Adrenal gland (tissue), 12 donors: ENCODE results near the gene BRAF. TPM values are rescaled to one million over a fixed set of nuclear protein-coding genes. Genes with fewer than 3 reads are reported as not detected.
"Not testable (repeated sequence)": the region's sequence is repeated elsewhere in the genome, so short reads cannot be mapped to it uniquely, and the experiment has no call there.

Experiments
- DNase-seq, 7 donors: peaks; one replicate each; pipeline ENCODE4 v3.0.0-alpha.2; 2019 to 2020
- H3K27ac ChIP-seq, 5 donors: fragments of 200-600 bp; sonication (generic) in 4 of 5; 1 replicate in 3 of 5; 2 replicates in 2 of 5; pipeline versions ENCODE4 v1.5.1 to v1.8.0; 2016 to 2020; ENCODE audit warnings: mild to moderate bottlenecking in 1 of 5
- H3K27me3 ChIP-seq: fragments of 200-600 bp; 2 replicates; pipeline ENCODE4 v1.8.0; 2021
- H3K36me3 ChIP-seq, 2 donors: fragments of 200-600 bp; replicated peaks in 1 of 2; 1 replicate in 1 of 2; 2 replicates in 1 of 2; pipeline versions ENCODE4 v1.5.1 to v1.8.0; 2018 to 2022
- H3K4me1 ChIP-seq, 2 donors: fragments of 200-600 bp; replicated peaks in 1 of 2; 1 replicate in 1 of 2; 2 replicates in 1 of 2; pipeline versions ENCODE4 v1.5.1 to v1.8.0; 2018 to 2021
- H3K4me3 ChIP-seq, 4 donors: fragments of 200-600 bp; sonication (generic) in 3 of 4; one replicate each; pipeline ENCODE4 v1.5.1; 2016 to 2018
- H3K9me3 ChIP-seq, 3 donors: fragments of 200-600 bp; sonication (generic) in 1 of 3; replicated peaks in 1 of 3; 1 replicate in 2 of 3; 2 replicates in 1 of 3; pipeline versions ENCODE4 v1.5.1 to v1.8.0; 2016 to 2021
- POLR2A ChIP-seq, 2 donors: fragments of 450-650 bp; IDR thresholded peaks; one replicate each; pipeline ENCODE4 v1.6.1; 2017; ENCODE audit warnings: antibody characterized with exemption in 2 of 2, mild to moderate bottlenecking in 2 of 2, moderate library complexity in 1 of 2
- whole genome bisulfite sequencing, 4 donors: extraction: QIAGEN DNeasy Blood & Tissue Kit in 2 of 4; methylation state at CpG; one replicate each; pipeline versions ENCODE4 v1.1.5 to v1.1.7; 2013 to 2017; 5-methylcytosine and 5-hydroxymethylcytosine counted together
- intact Hi-C, 2 donors: fragments of 100-400 bp; cut with DNase I; formaldehyde crosslinking; loops; one replicate each; pipeline versions ENCODE4 v1.14.1 to v1.15.0; 2022 to 2023
- polyA plus RNA-seq, 3 donors: library from polyadenylated mRNA; stranded (reverse); fragments of 200-250 nt in 2 of 3; fragments of 350-450 nt in 1 of 3; fragmentation: Illumina TruSeq in 1 of 3; extraction: RNeasy Lipid Tissue Mini Kit (QIAGEN cat#74804) in 1 of 3; gene quantifications; one replicate each; pipeline ENCODE4 v1.2.3, GENCODE V29; 2013 to 2014
- total RNA-seq, 9 donors: library from RNA; depleted of rRNA in 4 of 9; stranded (reverse); fragments of >200 nt in 4 of 9; fragments of 120-200 nt in 1 of 9; fragmentation: NEBNext Ultra II Directional in 1 of 9; extraction: Animal tissue kit (Norgen Biotek cat#: 25700) in 1 of 9; gene quantifications; one replicate each; pipeline versions ENCODE4 v1.1.0 to v1.2.4, GENCODE V29; 2013 to 2023
- TF ChIP-seq, protein P1 (sequence below), 6 experiments: fragments of 450-650 bp in 4 of 6; fragments of 200-600 bp in 2 of 6; sonication (generic) in 1 of 6; IDR thresholded peaks; 1 replicate in 5 of 6; 2 replicates in 1 of 6; pipeline versions ENCODE4 v1.5.1 to v1.8.0; 2016 to 2021; ENCODE audit warnings: antibody characterized with exemption in 6 of 6, mild to moderate bottlenecking in 2 of 6, moderate library complexity in 1 of 6
- donor health status: healthy with polysubstance abuse.
- donor health status: Bipolar disorder and iron deficiency.
- donor health status: DM: yes; HTN: yes; CAD: no.
- donor health status: DM: no; HTN: no; CAD: no.
- donor health status: DM: no; HTN: no; CAD: no.
- donor health status: DM: yes; HTN: yes; CAD: no.

BRAF gene
- total and polyA plus RNA-seq, 12 donors: 5.0 to 50.3 (median 25.5) TPM

DNA sequence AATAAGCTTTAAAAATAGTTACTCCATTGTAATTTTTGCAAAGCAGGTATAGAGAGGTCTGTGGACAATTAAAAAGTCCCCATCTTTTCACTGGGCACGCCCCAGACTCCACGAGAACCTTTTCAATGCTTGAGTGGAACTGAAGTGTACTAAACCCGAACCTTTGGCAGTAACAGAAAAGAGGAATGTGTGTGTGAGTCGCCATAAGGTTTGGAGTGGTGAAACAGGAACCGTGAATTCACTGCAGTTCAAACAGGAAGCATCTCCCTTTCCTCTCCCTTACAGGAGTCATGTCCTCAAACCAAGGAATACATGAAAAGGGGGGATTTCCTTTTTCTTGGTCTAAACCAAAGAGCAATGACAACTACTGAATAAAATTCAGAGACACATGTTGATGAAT, 205.0 kb downstream of the BRAF start:
- Histone ChIP-seq H3K4me3 (no peak overlapping the region), H3K36me3 (no peaks in the 10 kb centered on the region), H3K27ac (no peak overlapping the region), H3K9me3 (no peaks in the 10 kb centered on the region), H3K4me1 (no peaks in the 10 kb centered on the region), H3K27me3 (no peaks in the 10 kb centered on the region)
- intact Hi-C loops: no loop called here
- no peak for TF ChIP-seq POLR2A (IDR thresholded peaks at IDR 0.05)
- TF ChIP-seq, protein P1, sequence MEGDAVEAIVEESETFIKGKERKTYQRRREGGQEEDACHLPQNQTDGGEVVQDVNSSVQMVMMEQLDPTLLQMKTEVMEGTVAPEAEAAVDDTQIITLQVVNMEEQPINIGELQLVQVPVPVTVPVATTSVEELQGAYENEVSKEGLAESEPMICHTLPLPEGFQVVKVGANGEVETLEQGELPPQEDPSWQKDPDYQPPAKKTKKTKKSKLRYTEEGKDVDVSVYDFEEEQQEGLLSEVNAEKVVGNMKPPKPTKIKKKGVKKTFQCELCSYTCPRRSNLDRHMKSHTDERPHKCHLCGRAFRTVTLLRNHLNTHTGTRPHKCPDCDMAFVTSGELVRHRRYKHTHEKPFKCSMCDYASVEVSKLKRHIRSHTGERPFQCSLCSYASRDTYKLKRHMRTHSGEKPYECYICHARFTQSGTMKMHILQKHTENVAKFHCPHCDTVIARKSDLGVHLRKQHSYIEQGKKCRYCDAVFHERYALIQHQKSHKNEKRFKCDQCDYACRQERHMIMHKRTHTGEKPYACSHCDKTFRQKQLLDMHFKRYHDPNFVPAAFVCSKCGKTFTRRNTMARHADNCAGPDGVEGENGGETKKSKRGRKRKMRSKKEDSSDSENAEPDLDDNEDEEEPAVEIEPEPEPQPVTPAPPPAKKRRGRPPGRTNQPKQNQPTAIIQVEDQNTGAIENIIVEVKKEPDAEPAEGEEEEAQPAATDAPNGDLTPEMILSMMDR (IDR thresholded peaks at IDR 0.05): no peak
- no peak for DNase-seq
- WGBS, 4 donors: 66 to 74% (median 70%) methylated on average over 5 of the region's 5 CpGs

DNA sequence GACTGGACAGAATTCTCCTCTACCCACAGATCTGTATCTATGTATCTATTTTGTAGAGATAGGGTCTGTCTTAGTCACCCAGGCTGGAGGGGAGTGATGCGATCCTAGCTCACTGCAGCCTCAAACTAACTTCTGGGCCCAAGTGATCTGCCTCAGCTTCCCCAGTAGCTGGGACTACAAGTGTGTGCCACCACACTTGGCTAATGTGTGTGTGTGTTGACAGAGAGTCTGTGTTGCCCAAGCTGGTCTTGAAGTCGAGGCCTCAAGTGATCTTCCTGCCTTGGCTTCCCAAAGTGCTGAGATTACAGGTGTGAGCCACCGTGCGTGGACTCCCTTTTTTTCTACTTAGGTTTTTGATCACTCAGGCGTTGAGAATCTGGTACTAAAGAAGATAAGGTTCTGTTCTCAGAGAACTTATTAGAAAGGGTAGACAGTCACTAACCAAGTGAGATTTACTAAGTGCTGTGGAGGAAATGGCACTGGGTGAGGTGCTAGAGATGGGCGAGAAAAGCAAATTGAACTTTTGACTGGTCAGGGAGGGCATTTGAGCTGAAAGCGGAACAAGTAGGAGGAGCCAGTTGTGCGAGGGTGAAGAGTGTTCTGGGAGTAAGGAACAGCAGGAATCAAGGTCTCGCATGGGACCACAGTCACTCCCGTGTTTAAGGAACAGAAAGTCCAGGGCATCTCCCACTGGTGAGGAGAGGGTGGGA, 210.2 kb downstream of the BRAF start:
- 91 to 94% (median 92%) methylated on average over 10 of the region's 10 CpGs for WGBS, 4 donors
- no peaks in the 10 kb centered on the region for H3K9me3 ChIP-seq
- H3K27ac ChIP-seq: no peak overlapping the region
- no peaks in the 10 kb centered on the region for H3K4me1 ChIP-seq
- H3K4me3 ChIP-seq: no peak overlapping the region
- TF ChIP-seq POLR2A (IDR thresholded peaks at IDR 0.05): no peak
- TF ChIP-seq, protein P1 (IDR thresholded peaks at IDR 0.05): no peak
- H3K36me3 ChIP-seq: no peaks in the 10 kb centered on the region
- intact Hi-C loops: no loop called here
- H3K27me3 ChIP-seq: no peaks in the 10 kb centered on the region
- DNase-seq: no peak

DNA sequence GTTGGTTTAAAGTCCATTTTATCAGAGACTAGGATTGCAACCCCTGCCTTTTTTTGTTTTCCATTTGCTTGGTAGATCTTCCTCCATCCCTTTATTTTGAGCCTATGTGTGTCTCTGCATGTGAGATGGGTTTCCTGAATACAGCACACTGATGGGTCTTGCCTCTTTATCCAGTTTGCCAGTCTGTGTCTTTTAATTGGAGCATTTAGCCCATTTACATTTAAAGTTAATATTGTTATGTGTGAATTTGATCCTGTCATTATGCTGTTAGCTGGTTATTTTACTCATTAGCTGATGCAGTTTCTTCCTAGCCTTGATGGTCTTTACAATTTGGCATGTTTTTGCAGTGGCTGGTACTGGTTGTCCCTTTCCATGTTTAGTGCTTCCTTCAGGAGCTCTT, 212.3 kb downstream of the BRAF start:
- H3K27me3 ChIP-seq, intact Hi-C loops, H3K4me3 ChIP-seq, H3K27ac ChIP-seq, H3K9me3 ChIP-seq, H3K4me1 ChIP-seq, DNase-seq, H3K36me3 ChIP-seq: not testable (repeated sequence)

DNA sequence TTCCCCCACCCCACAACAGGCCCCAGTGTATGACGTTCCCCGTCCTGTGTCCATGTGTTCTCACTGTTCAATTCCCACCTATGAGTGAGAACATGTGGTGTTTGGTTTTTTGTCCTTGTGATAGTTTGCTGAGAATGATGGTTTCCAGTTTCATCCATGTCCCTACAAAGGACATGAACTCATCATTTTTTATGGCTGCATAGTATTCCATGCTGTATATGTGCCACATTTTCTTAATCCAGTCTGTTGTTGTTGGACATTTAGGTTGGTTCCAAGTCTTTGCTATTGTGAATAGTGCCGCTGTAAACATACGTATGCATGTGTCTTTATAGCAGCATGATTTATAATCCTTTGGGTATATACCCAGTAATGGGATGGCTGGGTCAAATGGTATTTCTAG, 216.0 kb downstream of the BRAF start:
- intact Hi-C loops, H3K4me3 ChIP-seq, H3K9me3 ChIP-seq, H3K27me3 ChIP-seq, DNase-seq, H3K4me1 ChIP-seq, H3K27ac ChIP-seq: not testable (repeated sequence)
- H3K36me3 ChIP-seq: peaks cover 0 to 29% of the 10 kb centered on the region in 2 donors
- 93 to 97% (median 95%) methylated on average over 4 of the region's 4 CpGs for WGBS, 4 donors

DNA sequence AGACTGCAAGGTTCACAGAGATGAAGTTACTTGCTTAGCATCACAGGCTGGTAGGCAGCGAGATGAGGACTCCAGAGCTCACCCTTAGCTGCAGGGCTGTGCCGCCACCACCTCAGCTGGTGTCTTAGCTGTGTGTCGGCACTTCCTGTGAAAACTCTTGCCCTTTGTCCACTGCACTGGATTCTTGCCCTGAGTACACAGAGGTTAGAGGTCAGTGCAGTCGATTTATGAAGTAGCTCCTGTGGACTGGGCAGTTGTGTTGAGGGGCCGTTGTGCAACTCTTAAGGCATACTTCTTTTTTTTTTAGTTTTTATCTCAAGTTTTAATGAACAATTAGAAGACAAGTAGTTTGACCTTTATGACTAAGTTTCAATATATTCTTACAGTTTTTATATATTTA, 217.6 kb downstream of the BRAF start:
- Histone ChIP-seq H3K36me3 (peaks cover 0 to 29% of the 10 kb centered on the region in 2 donors), H3K9me3 (no peaks in the 10 kb centered on the region), H3K27ac (no peak overlapping the region), H3K4me1 (no peaks in the 10 kb centered on the region), H3K27me3 (no peaks in the 10 kb centered on the region), H3K4me3 (no peak overlapping the region)
- intact Hi-C loops: no loop called here
- WGBS, 4 donors: 84 to 87% (median 86%) methylated on average over 5 of the region's 5 CpGs
- no peak for DNase-seq
- TF ChIP-seq, protein P1 (IDR thresholded peaks at IDR 0.05): no peak
- TF ChIP-seq POLR2A (IDR thresholded peaks at IDR 0.05): no peak
